Neuron (in vitro differentiated cells): ENCODE results near the gene ASB16.

ENCODE experiments used
- H2AFZ ChIP-seq: one replicate; pipeline ENCODE4 v1.6.1; 2013; ENCODE audit warnings: low read depth, mild to moderate bottlenecking, inconsistent platforms, low read length, moderate library complexity
- H3K27me3 ChIP-seq: one replicate; pipeline ENCODE4 v1.6.1; 2013; ENCODE audit warnings: low read length; ENCODE audit not compliant: insufficient read depth
- H3K36me3 ChIP-seq: one replicate; pipeline ENCODE4 v1.6.1; 2013; ENCODE audit warnings: low read length; ENCODE audit not compliant: insufficient read depth
- H3K4me1 ChIP-seq: one replicate; pipeline ENCODE4 v1.6.1; 2013; ENCODE audit warnings: low read length; ENCODE audit not compliant: insufficient read depth
- H3K4me3 ChIP-seq: 2 replicates; pipeline ENCODE4 v1.5.1; 2013; ENCODE audit warnings: mild to moderate bottlenecking, low read length, moderate library complexity
- H3K9me3 ChIP-seq: one replicate; pipeline ENCODE4 v1.6.1; 2013; ENCODE audit warnings: low read length

Gene ASB16

GRCh38 chr17:44212507-44213402 lies 42.3 kb downstream of the ASB16 start:
- peaks cover 88% of the 10 kb centered on the region for H3K36me3 ChIP-seq

DNA sequence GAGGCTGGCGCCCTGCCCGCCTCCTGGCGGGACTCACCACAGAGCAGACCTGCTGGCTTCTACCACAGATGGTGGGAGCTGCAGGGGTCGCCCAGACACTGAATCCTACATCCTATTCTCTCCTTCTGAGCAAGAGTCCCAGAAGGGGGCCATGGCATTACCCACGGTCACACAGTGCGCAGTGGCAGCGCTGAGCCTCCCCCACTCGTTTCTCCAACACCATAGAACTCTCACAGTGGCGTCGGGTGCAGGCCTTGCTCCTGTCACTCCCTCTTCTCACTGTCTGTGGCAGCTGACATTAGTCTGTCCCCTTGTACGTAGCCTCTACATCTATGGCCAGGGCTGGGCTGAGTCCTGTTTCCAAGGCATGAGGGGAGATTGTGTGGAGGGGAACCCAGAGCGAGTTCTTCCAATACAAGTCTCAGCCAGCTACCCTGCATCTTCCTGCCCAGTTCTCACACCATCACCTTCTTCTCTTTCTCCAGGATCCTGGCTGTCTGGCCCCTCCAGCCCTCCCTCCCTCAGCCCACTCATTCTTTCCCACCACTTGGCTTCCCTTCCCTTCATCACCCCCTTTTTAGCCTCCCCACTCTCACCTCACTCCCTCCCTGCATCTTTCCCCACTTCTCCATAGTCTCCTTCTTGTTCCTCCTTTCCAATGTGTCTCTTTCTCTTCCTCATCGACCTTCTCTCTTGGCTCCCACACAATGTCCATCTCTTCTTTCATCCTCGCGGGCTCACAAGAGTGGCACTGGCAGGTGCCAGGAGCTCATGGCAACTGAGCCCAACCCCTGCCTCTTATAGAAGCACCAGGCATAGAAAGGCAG lies 43.1 kb downstream of the ASB16 start:
- Histone ChIP-seq H3K4me1 (peaks cover 13% of the 10 kb centered on the region), H3K36me3 (peaks cover 79% of the 10 kb centered on the region)

More at GRCh38 chr17:44212507-44213402, 42.3 kb downstream of the ASB16 start:
- Histone ChIP-seq H3K4me1 (peaks cover 8% of the 10 kb centered on the region), H3K9me3 (no peaks in the 10 kb centered on the region), H3K4me3 (no peak overlapping the region), H2AFZ (no peak overlapping the region), H3K27me3 (no peaks in the 10 kb centered on the region)

DNA sequence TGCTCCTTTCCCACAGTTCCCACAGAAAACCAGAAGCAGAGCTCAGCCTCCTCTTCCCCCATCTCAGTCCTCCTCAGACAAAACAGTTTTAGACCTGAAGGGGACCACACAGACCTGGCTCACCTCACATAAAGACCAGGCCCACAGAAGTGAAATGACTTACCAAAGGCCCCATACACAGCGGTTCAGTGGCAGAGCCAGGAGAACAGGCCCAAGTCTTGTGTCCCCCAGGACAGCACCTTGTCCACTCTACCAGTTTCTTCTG lies 43.7 kb downstream of the ASB16 start:
- Histone ChIP-seq H3K4me1 (peaks cover 13% of the 10 kb centered on the region), H3K36me3 (peaks cover 76% of the 10 kb centered on the region)

More for the DNA sequence above, 43.1 kb downstream of the ASB16 start:
- Histone ChIP-seq H3K27me3 (no peaks in the 10 kb centered on the region), H3K9me3 (no peaks in the 10 kb centered on the region), H3K4me3 (no peak overlapping the region), H2AFZ (no peak overlapping the region)

GRCh38 chr17:44214896-44215295 lies 44.4 kb downstream of the ASB16 start:
- Histone ChIP-seq H3K4me1 (peaks cover 13% of the 10 kb centered on the region), H3K4me3 (no peak overlapping the region), H3K9me3 (no peaks in the 10 kb centered on the region), H2AFZ (no peak overlapping the region), H3K27me3 (no peaks in the 10 kb centered on the region), H3K36me3 (peaks cover 69% of the 10 kb centered on the region)

More for the DNA sequence above, 43.7 kb downstream of the ASB16 start:
- Histone ChIP-seq H2AFZ (no peak overlapping the region), H3K27me3 (no peaks in the 10 kb centered on the region), H3K4me3 (no peak overlapping the region), H3K9me3 (no peaks in the 10 kb centered on the region)

DNA sequence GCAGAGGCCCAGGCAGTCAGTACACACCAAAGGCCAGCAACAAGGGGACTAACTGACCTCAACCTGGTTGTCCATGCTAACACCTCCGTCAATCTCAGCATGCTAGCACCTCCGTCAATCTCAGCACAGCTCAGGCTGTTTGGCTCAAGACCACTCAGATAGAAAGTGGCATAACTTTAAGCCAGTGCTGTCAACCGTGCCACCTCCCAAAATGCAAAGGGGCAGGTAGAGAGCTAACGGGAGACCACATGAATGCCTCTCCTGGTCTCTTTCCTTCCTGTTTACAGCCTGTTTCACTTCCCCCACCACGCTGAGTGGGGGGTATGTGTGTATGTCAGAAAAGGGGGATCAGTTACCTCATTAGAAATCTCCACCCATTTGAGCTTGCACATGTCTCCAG lies 45.7 kb downstream of the ASB16 start:
- H3K9me3 ChIP-seq: no peaks in the 10 kb centered on the region
- no peaks in the 10 kb centered on the region for H3K27me3 ChIP-seq
- H3K36me3 ChIP-seq: peaks cover 58% of the 10 kb centered on the region
- no peak overlapping the region for H3K4me3 ChIP-seq
- H3K4me1 ChIP-seq: peaks cover 13% of the 10 kb centered on the region
- H2AFZ ChIP-seq: no peak overlapping the region

DNA sequence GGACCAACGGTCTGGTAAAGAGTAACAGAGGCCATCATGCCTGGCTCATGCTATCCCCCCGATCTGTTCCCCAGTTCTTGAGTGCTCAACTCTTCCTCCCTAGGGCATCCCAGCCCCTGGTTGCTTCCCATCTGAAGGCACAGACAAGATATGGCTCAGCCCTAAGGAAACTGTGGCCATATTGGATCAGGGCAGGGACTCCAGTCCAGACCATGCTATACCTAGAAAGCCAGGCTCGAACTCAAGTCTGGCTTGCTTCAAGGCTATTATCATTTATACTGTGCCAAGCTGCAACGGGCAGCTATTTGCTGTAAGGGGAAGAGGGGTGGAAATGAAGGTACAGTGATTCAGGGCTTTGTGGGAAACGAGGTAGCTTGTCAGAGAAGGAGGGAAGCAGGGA lies 46.2 kb downstream of the ASB16 start:
- H3K36me3 ChIP-seq: peaks cover 52% of the 10 kb centered on the region
- no peaks in the 10 kb centered on the region for H3K27me3 ChIP-seq
- H3K4me3 ChIP-seq: no peak overlapping the region
- no peaks in the 10 kb centered on the region for H3K9me3 ChIP-seq
- H3K4me1 ChIP-seq: peaks cover 13% of the 10 kb centered on the region
- H2AFZ ChIP-seq: no peak overlapping the region

DNA sequence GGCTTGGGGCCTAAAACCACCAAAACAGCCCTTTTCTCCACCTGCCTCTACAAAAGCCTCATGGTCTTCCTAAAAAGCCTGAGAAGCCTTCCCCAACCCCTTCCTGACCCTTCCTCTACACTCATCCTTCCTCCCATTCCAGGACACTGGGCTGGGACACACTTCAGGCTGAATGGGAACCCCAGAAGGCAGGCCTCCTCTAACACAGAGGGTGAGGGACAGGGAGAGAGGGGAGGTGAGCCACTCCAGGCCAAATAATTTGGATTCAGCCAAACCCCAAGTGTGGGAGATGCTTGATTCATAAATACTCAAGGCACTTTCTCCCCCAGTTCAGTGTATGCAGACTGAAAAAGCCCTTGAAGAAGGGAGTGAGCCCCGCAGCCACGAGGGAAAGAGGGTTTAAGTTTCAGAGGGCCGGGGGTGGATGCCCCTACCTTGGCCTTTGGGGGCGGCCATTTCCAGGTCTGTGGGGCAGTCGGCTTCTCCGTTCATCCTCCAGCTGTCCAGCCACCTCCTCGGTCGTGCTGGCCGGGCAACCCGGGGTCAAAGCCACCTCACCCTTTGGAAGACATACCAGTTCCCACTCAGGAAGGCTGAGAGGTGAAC lies 47.3 kb downstream of the ASB16 start:
- H3K27me3 ChIP-seq: no peaks in the 10 kb centered on the region
- peaks cover 20% of the 10 kb centered on the region for H3K4me1 ChIP-seq
- H3K9me3 ChIP-seq: no peaks in the 10 kb centered on the region
- H3K36me3 ChIP-seq: peaks cover 46% of the 10 kb centered on the region
- H3K4me3 ChIP-seq: peak overlapping the region; percentile 69
- no peak overlapping the region for H2AFZ ChIP-seq

- peaks cover 21% of the 10 kb centered on the region for H3K4me1 ChIP-seq
- H2AFZ ChIP-seq: no peak overlapping the region
- H3K9me3 ChIP-seq: no peaks in the 10 kb centered on the region
- peaks cover 40% of the 10 kb centered on the region for H3K36me3 ChIP-seq
- peak overlapping the region; percentile 69 for H3K4me3 ChIP-seq
- H3K27me3 ChIP-seq: no peaks in the 10 kb centered on the region
Measured at GRCh38 chr17:44218344-44219107, 48.0 kb downstream of the ASB16 start.

GRCh38 chr17:44219108-44219615 lies 48.7 kb downstream of the ASB16 start:
- H3K36me3 ChIP-seq: peaks cover 33% of the 10 kb centered on the region
- H2AFZ ChIP-seq: no peak overlapping the region
- no peaks in the 10 kb centered on the region for H3K27me3 ChIP-seq
- H3K4me3 ChIP-seq: peak overlapping the region; percentile 69
- H3K4me1 ChIP-seq: peaks cover 21% of the 10 kb centered on the region
- no peaks in the 10 kb centered on the region for H3K9me3 ChIP-seq

DNA sequence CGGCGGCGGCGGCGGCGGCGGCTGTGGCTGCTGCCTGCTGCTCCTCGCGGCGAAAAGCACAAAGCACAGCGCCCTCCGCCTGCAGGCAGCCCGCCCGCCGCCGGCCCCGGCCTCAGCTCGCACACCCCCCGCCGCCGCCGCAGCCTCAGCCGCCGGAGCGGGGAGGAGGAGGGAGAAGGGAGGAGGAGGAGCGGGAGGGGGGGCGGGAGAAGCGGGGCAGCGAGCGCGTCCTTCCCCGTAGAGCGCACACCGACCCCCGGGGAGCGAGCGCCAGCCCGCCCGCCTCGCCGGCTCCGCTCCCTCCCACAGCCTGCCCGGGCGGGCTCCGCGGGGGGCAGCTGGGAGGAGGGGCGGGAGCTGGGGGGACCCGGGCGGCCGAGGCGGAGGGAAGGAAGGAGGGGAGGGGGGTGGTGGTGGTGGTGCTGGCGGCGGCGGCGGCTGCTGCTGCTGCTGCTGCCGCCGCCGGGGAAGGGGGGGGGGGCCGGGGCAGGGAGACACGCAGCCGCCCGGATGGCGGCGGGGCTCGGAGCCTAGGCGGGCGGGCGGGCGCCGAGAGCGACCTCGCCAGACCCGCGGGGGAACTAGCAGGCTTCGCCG lies 49.2 kb downstream of the ASB16 start, which contains the start of gene UBTF:
Gene UBTF, minus strand, starts transcription at position 60 of the 597 bp plus-strand sequence. CDS start 1,446 bp downstream, outside the sequence.
- no peak within 1 kb of the TSS for H2AFZ ChIP-seq
- peak within 1 kb of the TSS; percentile 94 for H3K4me3 ChIP-seq
- peaks cover 28% of the 10 kb centered on the region for H3K36me3 ChIP-seq
- H3K4me1 ChIP-seq: peaks cover 21% of the 10 kb centered on the region
- no peaks in the 10 kb centered on the region for H3K9me3 ChIP-seq
- H3K27me3 ChIP-seq: no peaks in the 10 kb centered on the region

GRCh38 chr17:44220213-44221083 lies 49.9 kb downstream of the ASB16 start:
- peaks cover 21% of the 10 kb centered on the region for H3K4me1 ChIP-seq
- H3K9me3 ChIP-seq: no peaks in the 10 kb centered on the region
- no peaks in the 10 kb centered on the region for H3K27me3 ChIP-seq
- peaks cover 20% of the 10 kb centered on the region for H3K36me3 ChIP-seq
- H3K4me3 ChIP-seq: peak overlapping the region; percentile 94
- no peak overlapping the region for H2AFZ ChIP-seq
